GM12864 (cell line): ENCODE results near the gene LRRC56.

Experiments
- DNase-seq: peaks from one replicate; pipeline ENCODE4 v3.0.0-alpha.2; 2011; ENCODE audit warnings: low read depth
- H3K4me3 ChIP-seq: 2 replicates; pipeline ENCODE4 v1.5.1; 2011; ENCODE audit warnings: mild to moderate bottlenecking, low read depth, low read length, control low read depth
- CTCF ChIP-seq: IDR thresholded peaks from 2 replicates; pipeline ENCODE4 v1.5.1; 2011; ENCODE audit warnings: low read depth, mild to moderate bottlenecking, moderate library complexity, low read length, control low read depth, inconsistent platforms; ENCODE audit errors: missing control alignments

Gene LRRC56

DNA sequence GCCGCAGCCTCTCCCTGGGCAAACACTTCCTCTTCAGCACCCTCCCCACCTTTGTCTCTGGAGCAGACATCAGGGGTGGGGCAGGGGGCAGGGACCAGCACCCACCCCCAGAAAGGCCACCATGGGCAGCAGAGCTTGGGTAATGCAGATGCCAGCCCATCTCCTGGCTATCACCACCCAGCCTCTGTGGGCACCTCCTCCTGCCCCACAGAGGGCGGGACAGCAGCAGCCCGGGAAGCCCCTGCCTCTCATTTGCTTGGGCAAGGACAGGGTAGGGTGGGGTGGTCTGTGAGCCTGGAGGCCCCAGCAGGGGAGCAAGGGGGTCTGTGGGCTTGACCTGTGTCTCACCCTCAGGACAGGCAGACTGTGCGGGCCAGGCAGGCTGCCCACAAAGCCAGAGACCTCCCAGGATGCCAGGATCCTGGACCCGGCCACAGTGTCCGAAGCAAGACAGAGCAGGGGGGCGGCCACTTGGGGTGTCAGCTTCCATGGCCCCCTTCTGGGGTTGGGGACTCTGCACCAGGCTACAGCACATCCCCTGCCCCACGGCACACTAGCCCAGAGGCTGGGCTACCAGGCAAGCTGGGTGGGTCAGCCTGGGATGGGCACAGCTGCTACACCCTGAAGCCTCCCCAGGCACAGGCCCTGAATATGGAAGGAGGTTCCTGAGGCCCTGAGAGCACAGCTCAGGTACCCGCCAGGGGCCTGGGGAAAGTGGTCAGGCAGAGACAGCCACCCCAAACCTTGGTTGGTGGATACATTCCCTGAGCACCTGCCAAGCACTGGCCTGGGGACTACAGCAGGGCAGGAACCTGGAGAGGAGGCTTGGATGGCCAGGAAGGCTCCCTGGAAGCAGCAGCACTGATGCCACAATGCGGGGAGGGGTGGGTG, 34.8 kb upstream of the LRRC56 start:
- DNase-seq = no peak
- TF ChIP-seq CTCF = no peak
- no peak overlapping the region for H3K4me3 ChIP-seq

DNA sequence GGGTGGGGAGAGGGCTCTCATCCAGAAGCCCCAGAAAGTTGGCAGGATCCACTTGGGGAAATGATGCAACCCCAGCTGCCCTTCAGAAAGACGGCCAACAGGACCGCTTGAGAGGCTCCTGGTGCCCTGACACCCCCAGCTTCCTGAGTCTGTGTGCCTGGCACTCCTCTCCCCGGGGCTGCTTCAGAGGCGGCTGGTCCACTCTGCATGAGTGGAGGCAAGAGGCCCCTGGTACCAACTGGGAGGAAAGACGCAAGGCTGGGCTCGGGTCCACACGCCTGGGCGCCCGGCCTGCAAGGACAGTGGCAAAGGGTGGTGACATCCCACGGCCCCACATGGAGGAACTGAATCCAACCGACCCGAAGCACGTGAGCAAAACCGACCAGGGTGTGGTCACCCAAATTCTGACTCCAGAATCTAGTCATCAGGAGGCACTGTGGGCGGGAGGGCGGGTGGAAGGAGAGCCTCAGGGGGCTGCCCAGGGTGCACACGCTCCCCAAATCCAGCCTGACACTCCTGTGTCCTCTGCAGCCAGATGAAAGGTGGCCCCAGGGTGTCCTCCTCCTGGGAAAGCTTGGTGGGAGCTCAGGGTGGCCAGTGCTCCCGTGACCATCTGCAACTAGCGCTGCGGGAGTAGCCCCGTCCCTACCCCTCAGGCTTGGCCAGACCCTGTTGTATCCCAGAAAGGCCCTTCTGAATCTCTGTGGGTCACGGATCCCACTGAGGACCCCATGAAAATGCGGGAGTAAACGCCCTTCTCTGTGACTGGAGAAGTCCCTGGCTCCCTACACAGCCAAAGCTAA, 33.9 kb upstream of the LRRC56 start:
- DNase-seq = peak; percentile 65
- no peak for TF ChIP-seq CTCF
- peak overlapping the region; percentile 63 for H3K4me3 ChIP-seq

DNA sequence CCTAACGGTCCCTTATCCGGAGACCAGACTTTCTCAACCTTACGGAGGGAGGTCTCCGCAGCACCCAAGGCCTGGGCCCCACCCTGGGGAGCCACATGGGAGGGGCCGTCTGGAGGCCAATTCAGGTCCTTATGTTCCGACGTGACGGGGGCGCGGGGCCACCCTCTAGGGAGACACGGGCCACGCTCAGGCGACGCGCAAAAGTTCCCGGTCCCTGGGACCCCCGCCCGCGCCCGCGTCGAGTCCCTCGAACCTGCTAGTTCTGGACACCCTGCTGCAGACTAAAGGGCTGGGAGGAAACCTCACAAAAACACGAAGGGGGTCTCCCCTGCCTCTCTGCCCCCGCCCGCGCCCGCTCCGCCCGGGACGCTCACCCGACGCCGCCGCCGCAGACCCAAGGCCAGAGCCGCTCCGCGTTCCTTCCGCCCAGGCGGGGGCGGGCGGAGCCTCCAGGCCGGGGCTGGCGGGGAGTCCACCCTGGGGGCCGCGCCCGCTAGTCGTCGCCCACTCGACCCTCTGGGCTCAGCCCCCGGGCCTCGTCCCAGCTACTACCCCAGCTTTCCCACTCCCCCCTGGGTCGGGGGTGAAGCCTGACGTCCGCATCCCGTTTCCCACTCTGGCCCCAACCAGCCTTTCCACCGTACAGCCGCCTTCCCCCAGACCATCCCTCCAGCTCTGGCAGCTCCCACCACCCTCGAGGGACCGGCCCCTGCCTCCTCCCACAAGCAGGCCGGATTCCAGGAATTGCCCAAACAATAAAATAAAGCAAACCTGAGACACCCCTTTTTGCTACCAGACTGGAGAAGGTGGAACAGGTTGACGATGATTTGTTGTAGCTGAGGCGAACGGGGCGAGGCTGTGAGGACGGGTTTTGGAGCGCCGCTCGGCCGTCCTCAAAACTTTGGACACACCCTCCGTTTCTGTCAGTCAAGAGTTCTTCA, 33.0 kb upstream of the LRRC56 start:
- TF ChIP-seq CTCF = no peak
- no peak for DNase-seq
- peak overlapping the region; percentile 63 for H3K4me3 ChIP-seq

GRCh38 chr11:504994-505344, 32.4 kb upstream of the LRRC56 start:
- no peak for TF ChIP-seq CTCF
- no peak for DNase-seq

GRCh38 chr11:506238-506994, 30.9 kb upstream of the LRRC56 start:
- DNase-seq = peak; percentile 91
- H3K4me3 ChIP-seq = peak overlapping the region; percentile 63
- no peak for TF ChIP-seq CTCF

More at GRCh38 chr11:504994-505344, 32.4 kb upstream of the LRRC56 start:
- peak overlapping the region; percentile 63 for H3K4me3 ChIP-seq
